Breast epithelium (tissue), 3 donors: ENCODE measurements around the gene PLA2G15.

Experiments
- CTCF ChIP-seq, 3 donors: fragments of 450-650 bp; IDR thresholded peaks; one replicate each; pipeline ENCODE4 v1.5.1; 2016 to 2017; ENCODE audit warnings: antibody characterized with exemption in 3 of 3, mild to moderate bottlenecking in 3 of 3, moderate library complexity in 3 of 3
- POLR2A ChIP-seq: fragments of 450-650 bp; IDR thresholded peaks from one replicate; pipeline ENCODE4 v1.6.1; 2016; ENCODE audit warnings: antibody characterized with exemption, mild to moderate bottlenecking, moderate library complexity
- POLR2AphosphoS5 ChIP-seq, 3 donors: sonication (generic); formaldehyde crosslinking; IDR thresholded peaks; one replicate each; pipeline ENCODE4 v1.6.1; 2017; ENCODE audit warnings: antibody characterized with exemption in 3 of 3

- TF ChIP-seq CTCF (IDR thresholded peaks at IDR 0.05) (no peak), POLR2A (no peak), POLR2AphosphoS5 (IDR thresholded peaks at IDR 0.05) (no peak)
Observed at GRCh38 chr16:68257906-68258800, 13.0 kb downstream of the PLA2G15 start.
